CD8-positive, alpha-beta memory T cell (primary cell): Measurements from ENCODE around the gene SDC3. TPM values are rescaled to one million over a fixed set of nuclear protein-coding genes. Genes with fewer than 3 reads are reported as not detected.
A peak's percentile ranks its signal among the peaks of the same experiment; 100 is the strongest.

ENCODE experiments used
- CTCF ChIA-PET: fragments of 350-600 bp; sonication (Branson Sonifier 250); formaldehyde crosslinking; loops from one replicate; lab custom pipeline; 2021; ENCODE audit warnings: antibody characterized with exemption; lab: Charles Lee
- POLR2A ChIA-PET: fragments of 350-600 bp; sonication (Branson Sonifier 250); formaldehyde crosslinking; loops from one replicate; lab custom pipeline; 2021; ENCODE audit warnings: antibody characterized with exemption; lab: Charles Lee
- DNase-seq, 5 donors: peaks; one replicate each; pipeline versions ENCODE4 v3.0.0 to v3.0.0-alpha.2; 2020 to 2022; ENCODE audit warnings: mixed read lengths in 1 of 5
- H3K27ac ChIP-seq: one replicate; pipeline ENCODE4 v1.7.0; 2013; ENCODE audit warnings: low read depth, mild to moderate bottlenecking, low read length, moderate library complexity
- H3K27me3 ChIP-seq: 2 replicates; pipeline ENCODE4 v1.7.0; 2013; ENCODE audit warnings: low read length, mild to moderate bottlenecking; ENCODE audit not compliant: insufficient read depth, poor library complexity, severe bottlenecking
- H3K36me3 ChIP-seq: 2 replicates; pipeline ENCODE4 v1.7.0; 2013; ENCODE audit warnings: mild to moderate bottlenecking, low read length, moderate library complexity; ENCODE audit not compliant: insufficient read depth
- H3K4me1 ChIP-seq: 2 replicates; pipeline ENCODE4 v1.7.0; 2013; ENCODE audit warnings: mild to moderate bottlenecking, low read length, moderate library complexity; ENCODE audit not compliant: insufficient read depth
- H3K4me3 ChIP-seq: 2 replicates; pipeline ENCODE4 v1.7.0; 2013; ENCODE audit warnings: mild to moderate bottlenecking, low read length
- H3K9me3 ChIP-seq: 2 replicates; pipeline ENCODE4 v1.7.0; 2013; ENCODE audit warnings: mild to moderate bottlenecking, low read length
- H3K27ac Mint-ChIP-seq, 8 donors: one replicate each; pipeline ENCODE4 v1.8.0; 2020 to 2021; ENCODE audit warnings: mixed read lengths in 8 of 8, mild to moderate bottlenecking in 6 of 8, inconsistent platforms in 3 of 8, moderate library complexity in 3 of 8
- H3K27me3 Mint-ChIP-seq, 2 donors: one replicate each; pipeline ENCODE4 v1.8.0; 2020 to 2021; ENCODE audit warnings: mixed read lengths in 2 of 2, mild to moderate bottlenecking in 1 of 2, moderate library complexity in 1 of 2
- H3K36me3 Mint-ChIP-seq, 3 donors: one replicate each; pipeline ENCODE4 v1.8.0; 2020 to 2021; ENCODE audit warnings: mixed read lengths in 3 of 3, inconsistent platforms in 1 of 3, mild to moderate bottlenecking in 1 of 3
- H3K4me1 Mint-ChIP-seq, 3 donors: one replicate each; pipeline ENCODE4 v1.8.0; 2020 to 2021; ENCODE audit warnings: mixed read lengths in 3 of 3, inconsistent platforms in 1 of 3, mild to moderate bottlenecking in 1 of 3
- H3K4me3 Mint-ChIP-seq, 7 donors: one replicate each; pipeline ENCODE4 v1.8.0; 2020 to 2021; ENCODE audit warnings: mixed read lengths in 7 of 7, mild to moderate bottlenecking in 6 of 7, moderate library complexity in 4 of 7, inconsistent platforms in 2 of 7
- H3K9me3 Mint-ChIP-seq, 5 donors: one replicate each; pipeline ENCODE4 v1.8.0; 2020 to 2022; ENCODE audit warnings: mixed read lengths in 5 of 5, mild to moderate bottlenecking in 3 of 5, moderate library complexity in 2 of 5, inconsistent platforms in 1 of 5
- polyA plus RNA-seq: library from polyadenylated mRNA; unstranded; fragments of 300-500 nt; fragmentation: Illumina TruSeq; gene quantifications from one replicate; pipeline ENCODE4 v1.2.3, GENCODE V29; 2021
- total RNA-seq, 2 experiments: library from RNA; stranded (reverse); gene quantifications; one replicate each; pipeline ENCODE4 v1.2.3, GENCODE V29; 2021

SDC3 gene
- total and polyA plus RNA-seq, 3 experiments from 2014 or later, result 0.44 TPM; not detected in 1

DNA sequence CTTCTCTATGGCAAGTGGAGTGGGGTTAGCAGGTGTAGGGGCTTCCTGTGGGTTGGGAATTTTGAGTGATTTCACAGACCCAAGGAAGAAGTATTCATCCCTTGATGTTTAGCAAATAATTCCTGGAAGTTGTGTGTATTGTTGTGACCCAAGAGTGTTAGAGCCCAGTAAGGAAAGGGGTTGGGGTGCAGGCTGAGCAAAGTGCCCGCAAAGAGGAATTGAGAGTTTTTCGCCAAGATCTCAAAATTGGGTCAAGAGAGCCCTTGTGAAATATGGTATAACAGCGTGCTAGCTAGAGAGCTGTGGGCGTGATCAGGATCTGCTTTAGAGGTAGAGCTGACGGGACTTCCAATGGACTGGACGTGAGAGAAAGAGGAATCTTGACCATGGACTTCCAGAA, 78.0 kb downstream of the SDC3 start:
- ChIA-PET POLR2A (no interaction called here), CTCF (no interaction called here)
- Histone ChIP-seq H3K27ac (no peak overlapping the region), H3K27me3 (peaks cover 5% of the 10 kb centered on the region), H3K4me3 (no peak overlapping the region), H3K9me3 (no peaks in the 10 kb centered on the region), H3K4me1 (no peaks in the 10 kb centered on the region), H3K36me3 (no peaks in the 10 kb centered on the region)
- DNase-seq, result no peak
- Mint-ChIP-seq H3K36me3 (peaks cover 0 to 6% (median 0%) of the 10 kb centered on the region in 3 donors), H3K4me3 (no peak overlapping the region), H3K27me3 (peaks cover 18 to 40% of the 10 kb centered on the region in 2 donors), H3K4me1 (peaks cover 0 to 3% (median 0%) of the 10 kb centered on the region in 3 donors), H3K27ac (no peak overlapping the region), H3K9me3 (peaks cover 0 to 4% (median 0%) of the 10 kb centered on the region in 5 donors)

DNA sequence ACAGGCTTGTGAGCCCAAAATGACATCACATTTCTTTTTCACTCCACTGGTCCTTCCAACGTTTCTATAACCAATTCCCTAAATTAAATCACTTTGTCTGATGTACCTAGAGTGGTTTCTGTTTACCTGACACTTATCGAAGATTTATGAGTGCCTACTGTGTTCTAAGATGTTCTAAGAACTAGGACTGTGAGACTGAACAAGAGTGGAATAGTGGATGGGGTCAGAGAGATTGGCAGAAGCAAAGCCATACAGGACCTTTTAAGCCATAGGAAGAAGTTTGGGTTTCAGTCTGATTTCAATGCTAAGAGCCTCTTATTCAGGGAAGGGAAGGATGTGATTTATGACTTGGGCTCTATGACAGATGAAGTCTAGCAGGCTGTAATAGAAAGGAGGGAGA, 78.7 kb downstream of the SDC3 start:
- H3K4me1 ChIP-seq, result no peaks in the 10 kb centered on the region
- ChIA-PET CTCF (no interaction called here), POLR2A (no interaction called here)
- no peaks in the 10 kb centered on the region for H3K9me3 ChIP-seq
- peaks cover 11% of the 10 kb centered on the region for H3K27me3 ChIP-seq
- Mint-ChIP-seq H3K9me3 (peaks cover 0 to 4% (median 0%) of the 10 kb centered on the region in 5 donors), H3K27ac (peak overlapping the region in 1 of 8 donors; percentile 66), H3K4me1 (peaks cover 6 to 9% (median 6%) of the 10 kb centered on the region in 3 donors), H3K27me3 (peaks cover 23 to 47% of the 10 kb centered on the region in 2 donors), H3K4me3 (no peak overlapping the region), H3K36me3 (peaks cover 0 to 6% (median 0%) of the 10 kb centered on the region in 3 donors)
- no peak for DNase-seq
- no peaks in the 10 kb centered on the region for H3K36me3 ChIP-seq
- H3K4me3 ChIP-seq, result no peak overlapping the region
- H3K27ac ChIP-seq, result no peak overlapping the region

- H3K4me1 Mint-ChIP-seq, result peaks cover 24 to 31% (median 27%) of the 10 kb centered on the region in 3 donors
- H3K27ac Mint-ChIP-seq, result peak overlapping the region in 3 of 8 donors; percentile 9 to 58 (median 42)
- Histone ChIP-seq H3K4me3 (no peak overlapping the region), H3K36me3 (no peaks in the 10 kb centered on the region), H3K9me3 (no peaks in the 10 kb centered on the region), H3K27ac (no peak overlapping the region), H3K4me1 (peaks cover 9% of the 10 kb centered on the region), H3K27me3 (peaks cover 27% of the 10 kb centered on the region)
- peaks cover 33 to 73% of the 10 kb centered on the region in 2 donors for H3K27me3 Mint-ChIP-seq
- DNase-seq, result no peak
- peak overlapping the region in 6 of 7 donors; percentile 24 to 82 (median 55) for H3K4me3 Mint-ChIP-seq
- ChIA-PET POLR2A (no interaction called here), CTCF (interaction anchor here (1.3 kb wide), 2 partner anchors 22 to 23 kb away, joined by 3 to 8 read pairs; no protein-coding TSS in a partner anchor)
- peaks cover 0 to 1% (median 0%) of the 10 kb centered on the region in 3 donors for H3K36me3 Mint-ChIP-seq
- peaks cover 0 to 2% (median 0%) of the 10 kb centered on the region in 5 donors for H3K9me3 Mint-ChIP-seq
These were observed 83.7 kb downstream of the SDC3 start for GRCh38 chr1:30824736-30825429.

GRCh38 chr1:30823969-30824735, 84.4 kb downstream of the SDC3 start:
- Mint-ChIP-seq H3K9me3 (no peaks in the 10 kb centered on the region), H3K4me1 (peaks cover 24 to 31% (median 27%) of the 10 kb centered on the region in 3 donors), H3K27ac (peak overlapping the region in 5 of 8 donors; percentile 14 to 82 (median 45)), H3K27me3 (peaks cover 31 to 75% of the 10 kb centered on the region in 2 donors), H3K4me3 (peak overlapping the region; percentile 55 to 86 (median 82)), H3K36me3 (no peaks in the 10 kb centered on the region)
- ChIA-PET POLR2A (no interaction called here), CTCF (interaction anchor here (1.3 kb wide), 2 partner anchors 21 to 22 kb away, joined by 3 to 8 read pairs; no protein-coding TSS in a partner anchor)
- H3K27me3 ChIP-seq, result peaks cover 27% of the 10 kb centered on the region
- no peaks in the 10 kb centered on the region for H3K9me3 ChIP-seq
- H3K36me3 ChIP-seq, result no peaks in the 10 kb centered on the region
- DNase-seq, result peak in 4 of 5 donors; percentile 22 to 66 (median 56)
- peaks cover 9% of the 10 kb centered on the region for H3K4me1 ChIP-seq
- peak overlapping the region; percentile 60 for H3K27ac ChIP-seq
- peak overlapping the region; percentile 39 for H3K4me3 ChIP-seq

GRCh38 chr1:30823627-30823968, 85.0 kb downstream of the SDC3 start:
- DNase-seq, result no peak
- Mint-ChIP-seq H3K4me3 (peak overlapping the region in 6 of 7 donors; percentile 11 to 84 (median 81)), H3K27me3 (peaks cover 33 to 75% of the 10 kb centered on the region in 2 donors)

DNA sequence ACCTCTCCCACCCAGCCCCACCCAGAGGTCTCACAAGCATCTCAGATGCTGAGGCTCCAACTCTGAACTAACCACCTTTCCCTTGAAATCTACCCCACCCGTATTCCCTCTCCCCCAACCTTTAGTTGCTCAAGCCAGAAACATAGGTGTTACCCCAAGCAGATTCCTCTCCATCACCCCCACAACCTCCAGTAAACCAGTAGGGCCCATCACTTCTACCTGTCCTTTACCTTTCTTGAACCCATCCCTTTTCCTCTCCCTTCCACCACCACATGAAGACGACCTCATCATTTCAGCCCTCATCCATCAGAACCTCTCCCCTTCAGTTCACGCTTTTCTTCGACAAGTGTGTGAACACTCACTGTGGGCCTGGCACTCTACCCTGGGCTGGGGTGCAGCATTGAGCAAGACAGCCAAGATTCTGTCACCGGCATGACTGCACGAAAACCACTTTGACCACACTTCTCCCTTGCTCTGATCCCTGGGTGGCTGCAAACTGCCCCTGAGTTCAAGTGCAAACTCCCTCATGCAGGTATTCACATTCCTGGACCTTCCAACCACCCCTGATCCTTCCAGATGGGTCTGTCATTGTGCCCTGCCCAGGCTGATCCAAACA, 85.5 kb downstream of the SDC3 start:
- DNase-seq, result no peak
- no peaks in the 10 kb centered on the region for H3K9me3 ChIP-seq
- H3K4me3 ChIP-seq, result no peak overlapping the region
- H3K27ac Mint-ChIP-seq, result peak overlapping the region in 1 of 8 donors; percentile 27
- H3K4me1 ChIP-seq, result peaks cover 9% of the 10 kb centered on the region
- H3K4me1 Mint-ChIP-seq, result peaks cover 24 to 31% (median 27%) of the 10 kb centered on the region in 3 donors
- H3K36me3 ChIP-seq, result no peaks in the 10 kb centered on the region
- H3K36me3 Mint-ChIP-seq, result no peaks in the 10 kb centered on the region
- peaks cover 0 to 3% (median 0%) of the 10 kb centered on the region in 5 donors for H3K9me3 Mint-ChIP-seq
- H3K27ac ChIP-seq, result no peak overlapping the region
- H3K4me3 Mint-ChIP-seq, result peak overlapping the region in 2 of 7 donors; percentile 0 to 44
- ChIA-PET CTCF (interaction anchor here (1.3 kb wide), 1 partner anchor 21 kb away, joined by 8 read pairs; no protein-coding TSS in a partner anchor), POLR2A (no interaction called here)
- H3K27me3 Mint-ChIP-seq, result peaks cover 34 to 75% of the 10 kb centered on the region in 2 donors
- H3K27me3 ChIP-seq, result peaks cover 30% of the 10 kb centered on the region

More at GRCh38 chr1:30823627-30823968, 85.0 kb downstream of the SDC3 start:
- Histone ChIP-seq H3K9me3 (no peaks in the 10 kb centered on the region), H3K4me3 (peak overlapping the region; percentile 39), H3K4me1 (peaks cover 9% of the 10 kb centered on the region), H3K36me3 (no peaks in the 10 kb centered on the region), H3K27ac (peak overlapping the region; percentile 60), H3K27me3 (peaks cover 27% of the 10 kb centered on the region)
- Mint-ChIP-seq H3K9me3 (no peaks in the 10 kb centered on the region), H3K4me1 (peaks cover 24 to 31% (median 27%) of the 10 kb centered on the region in 3 donors), H3K36me3 (no peaks in the 10 kb centered on the region), H3K27ac (peak overlapping the region in 1 of 8 donors; percentile 45)
- CTCF ChIA-PET, result interaction anchor here (1.3 kb wide), 2 partner anchors 21 to 22 kb away, joined by 3 to 8 read pairs; no protein-coding TSS in a partner anchor
- POLR2A ChIA-PET, result no interaction called here

DNA sequence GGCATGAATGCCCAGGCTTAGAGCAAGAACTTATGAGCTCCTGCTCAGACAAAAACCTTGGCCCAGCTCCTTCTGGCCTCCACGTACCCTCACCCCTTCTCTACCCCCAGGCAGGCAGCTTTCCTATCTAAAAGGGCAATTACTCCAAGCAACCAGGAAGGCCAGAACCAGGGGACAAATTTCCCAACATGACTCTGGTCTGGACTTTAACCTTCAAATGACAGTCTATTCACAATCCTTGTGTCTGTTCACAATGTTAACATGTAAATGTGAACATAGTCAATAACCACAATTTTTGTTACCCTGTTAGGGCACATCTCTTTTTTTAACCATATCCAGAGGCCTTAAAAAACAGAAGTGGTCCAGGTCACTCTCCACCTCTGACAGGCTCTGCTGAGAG, 86.6 kb downstream of the SDC3 start:
- no peak overlapping the region for H3K27ac Mint-ChIP-seq
- no peaks in the 10 kb centered on the region for H3K36me3 ChIP-seq
- peak overlapping the region in 1 of 7 donors; percentile 3 for H3K4me3 Mint-ChIP-seq
- H3K4me1 ChIP-seq, result peaks cover 9% of the 10 kb centered on the region
- H3K4me3 ChIP-seq, result no peak overlapping the region
- peaks cover 28% of the 10 kb centered on the region for H3K27me3 ChIP-seq
- H3K27ac ChIP-seq, result no peak overlapping the region
- peaks cover 24 to 31% (median 27%) of the 10 kb centered on the region in 3 donors for H3K4me1 Mint-ChIP-seq
- no peaks in the 10 kb centered on the region for H3K9me3 ChIP-seq
- H3K36me3 Mint-ChIP-seq, result no peaks in the 10 kb centered on the region
- peaks cover 0 to 3% (median 0%) of the 10 kb centered on the region in 5 donors for H3K9me3 Mint-ChIP-seq
- DNase-seq, result no peak
- CTCF ChIA-PET, result interaction anchor here (2.4 kb wide), 1 partner anchor 21 kb away, joined by 9 read pairs; no protein-coding TSS in a partner anchor
- peaks cover 38 to 79% of the 10 kb centered on the region in 2 donors for H3K27me3 Mint-ChIP-seq
- POLR2A ChIA-PET, result no interaction called here
